ENCODE results near the gene SMG7. TPM values are rescaled to one million over a fixed set of nuclear protein-coding genes. Genes with fewer than 3 reads are reported as not detected.

SMG7 gene
- total and polyA plus RNA-seq, 2 of the 4 experiments (the other 2 are of a cell fraction): 18.1 to 22.6 TPM

- no peak overlapping the region for H4K5ac ChIP-seq (ENCODE audit: low read depth, low read length)
- H2BK5ac ChIP-seq (ENCODE audit: low read depth, low read length, poor library complexity, severe bottlenecking): no peak overlapping the region
- H3K4me2 ChIP-seq (ENCODE audit: low read depth, low read length): no peak overlapping the region
- H2BK120ac ChIP-seq (ENCODE audit: low read depth, low read length): no peak overlapping the region
- peaks cover 4% of the 10 kb centered on the region; the same call in 1 of the 2 replicates for H3K4me1 ChIP-seq (ENCODE audit: control insufficient read depth, insufficient read depth, low read length)
- H3K56ac ChIP-seq (ENCODE audit: extremely low read depth, insufficient read depth, low read length): no peak overlapping the region
- H3K4ac ChIP-seq (ENCODE audit: low read depth, low read length): no peak overlapping the region
- no peak overlapping the region for H3K18ac ChIP-seq (ENCODE audit: low read depth, low read length)
- H3K9ac ChIP-seq (ENCODE audit: low read depth, low read length): no peak overlapping the region
- H3K27me3 ChIP-seq (ENCODE audit: control insufficient read depth, insufficient read depth, low read length): no peaks in the 10 kb centered on the region
- no peak overlapping the region for H3K4me3 ChIP-seq (ENCODE audit: insufficient read depth, low read depth, low read length)
- peaks cover 9 to 53% of the 10 kb centered on the region in 2 experiments for H3K79me1 ChIP-seq (ENCODE audit: low read depth in 1 of 2, low read length in 2 of 2)
- no peak overlapping the region for H3K23ac ChIP-seq (ENCODE audit: low read depth, low read length)
- H3K14ac ChIP-seq (replicated peaks; ENCODE audit: low read depth, low read length): no peak overlapping the region
- H2AFZ ChIP-seq (replicated peaks; ENCODE audit: low read length, poor library complexity): no peak overlapping the region
- H2BK15ac ChIP-seq (ENCODE audit: low read depth, low read length): no peak overlapping the region
- POLR2A ChIA-PET (ENCODE audit: unreplicated experiment): no interaction called here
- DNase-seq (no peak), ATAC-seq (ENCODE audit: low read depth) (no peak)
- H4K91ac ChIP-seq (ENCODE audit: insufficient read depth, low read depth, low read length): no peak overlapping the region
- H4K20me1 ChIP-seq (ENCODE audit: insufficient read depth, low read length): peaks cover 32% of the 10 kb centered on the region
- H2AK5ac ChIP-seq (ENCODE audit: low read depth, low read length): no peak overlapping the region
- CTCF ChIA-PET: no interaction called here
- in situ Hi-C loops (cut with MboI; ENCODE audit: low sequenced_read_pairs): no loop called here
- no peaks in the 10 kb centered on the region for H3K9me3 ChIP-seq (ENCODE audit: control insufficient read depth, insufficient read depth, low read length)
- H3K36me3 ChIP-seq (ENCODE audit: control insufficient read depth, insufficient read depth, low read length): 0 out of 2 replicates have a peak, but pooled peaks cover 1% of the 10 kb centered on the region
- TF ChIP-seq MXI1 (IDR thresholded peaks at IDR 0.05; ENCODE audit: borderline replicate concordance, low read depth, low read length): no peak
- TF ChIP-seq USF2 (IDR thresholded peaks at IDR 0.05; ENCODE audit: low read depth, low read length): no peak
- no peak for TF ChIP-seq RCOR1 (IDR thresholded peaks at IDR 0.05; ENCODE audit: insufficient replicate concordance, low read length)
- H2AK9ac ChIP-seq (replicated peaks; ENCODE audit: low read depth, low read length, poor library complexity): no peak overlapping the region
- H3K9me1 ChIP-seq (ENCODE audit: insufficient read depth, low read length): no peaks in the 10 kb centered on the region; the same call in 1 of the 2 replicates
- intact Hi-C loops (cut with micrococcal nuclease): no loop called here
- no peak overlapping the region for H4K8ac ChIP-seq (ENCODE audit: low read depth in 2 of 2, low read length in 2 of 2)
- H2BK20ac ChIP-seq (ENCODE audit: low read depth, low read length): no peak overlapping the region
- no TSS peak for BruUV-seq (replicated peaks)
- dilution Hi-C loops (cut with HindIII; ENCODE audit: low sequenced_read_pairs, unreplicated experiment): no loop called here
- H3K27ac ChIP-seq (ENCODE audit: insufficient read depth, low read length): no peak overlapping the region
- 95% methylated on average over 4 of the region's 11 CpGs; no CpG with 5 or more reads in 1 of the 2 experiments for WGBS, 2 experiments (ENCODE audit: extremely low coverage in 2 of 2, insufficient read length in 1 of 2)
Measured at GRCh38 chr1:183495420-183495819, 23.1 kb downstream of the SMG7 start.

Data from IMR-90 (cell line).